HT-29 (cell line): ENCODE data around the gene VRTN. TPM values are rescaled to one million over a fixed set of nuclear protein-coding genes. Genes with fewer than 3 reads are reported as not detected.
"Not testable (repeated sequence)": the region's sequence is repeated elsewhere in the genome, so short reads cannot be mapped to it uniquely, and the experiment has no call there.

Experiments
- DNase-seq: peaks from one replicate; pipeline ENCODE4 v3.0.0-alpha.2; 2015; ENCODE audit warnings: low spot score
- total RNA-seq: library from RNA; depleted of rRNA; stranded (reverse); fragments of >200 nt; shearing (Covaris generic); gene quantifications from 2 replicates; pipeline ENCODE4 v1.2.3, GENCODE V29; 2014

The VRTN gene
- total RNA-seq, 1 experiment from 2014 or later, result 4.1 TPM

DNA sequence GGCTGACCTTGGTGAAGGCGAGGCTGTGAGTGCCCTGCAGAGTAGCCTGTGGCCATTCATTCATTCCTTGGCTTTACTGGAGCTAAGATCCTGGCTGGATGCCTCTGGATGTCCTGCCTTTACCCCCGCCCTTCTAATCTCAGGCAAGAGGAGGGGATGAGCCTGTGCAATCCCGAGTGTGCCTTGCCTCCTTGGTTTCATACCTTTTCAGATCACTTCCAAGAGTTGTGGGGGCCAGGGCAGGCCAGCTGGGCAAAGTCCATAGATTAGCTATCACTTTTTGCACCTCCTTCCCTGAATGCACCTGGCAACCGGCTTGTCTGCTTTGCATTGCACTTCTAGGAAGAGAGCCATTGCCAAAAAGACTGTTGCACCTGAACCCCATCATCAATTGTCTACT is 1.5 kb downstream of the VRTN start:
- peak; percentile 69 for DNase-seq

DNA sequence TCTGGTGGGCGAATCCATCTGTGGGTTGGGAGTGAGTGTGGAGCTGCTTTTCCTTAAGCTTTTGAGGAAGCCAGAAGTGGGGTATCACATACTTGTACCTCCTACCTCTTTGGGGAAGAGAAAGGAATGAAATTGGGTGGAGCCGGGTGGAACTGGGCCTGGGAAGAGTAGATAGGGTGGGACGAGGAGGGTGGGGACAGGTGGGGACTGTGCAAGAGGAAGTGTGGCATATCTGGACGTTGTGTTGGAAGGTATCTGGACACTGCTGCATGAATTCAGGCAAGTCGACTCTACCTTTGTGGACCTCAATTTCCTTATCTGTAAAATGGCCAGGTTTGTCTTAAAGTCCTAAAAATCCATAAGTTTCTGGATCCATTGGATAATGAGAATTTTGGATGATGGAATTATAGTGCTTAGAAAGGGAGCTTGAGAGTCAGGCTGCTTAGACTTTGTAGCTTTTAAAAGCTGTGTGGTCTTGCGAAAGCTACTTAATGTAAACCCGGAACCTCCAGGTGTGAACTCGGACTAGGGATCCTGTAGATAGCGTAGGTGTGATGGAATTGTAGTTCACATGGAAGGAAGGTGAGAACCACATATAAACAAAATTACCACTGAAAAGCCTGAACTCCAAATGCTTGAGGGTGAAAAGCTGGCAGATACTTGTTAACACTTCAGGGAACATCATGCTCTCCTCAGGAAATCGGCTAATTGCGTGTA is 2.1 kb downstream of the VRTN start:
- peak; percentile 72 for DNase-seq

DNA sequence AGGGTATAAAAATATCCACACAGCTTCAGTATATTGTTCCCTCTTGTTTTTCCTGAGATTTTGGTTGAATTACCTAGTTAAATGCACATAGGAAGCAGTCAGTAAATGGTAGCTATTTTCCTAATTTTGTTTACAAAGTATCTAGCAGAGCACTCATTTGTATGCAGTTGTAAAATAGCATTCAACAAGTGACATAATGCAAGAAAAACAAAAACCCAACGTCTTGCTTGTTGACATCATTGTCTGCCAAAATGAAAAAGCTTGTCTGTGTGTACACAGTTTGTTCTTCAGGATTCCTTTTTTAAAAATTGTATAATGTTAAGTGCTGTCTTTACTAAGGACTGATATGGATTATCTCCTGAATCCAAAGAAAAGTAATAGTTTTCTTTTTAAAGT is 2.7 kb downstream of the VRTN start:
- peak; percentile 2 for DNase-seq

GRCh38 chr14:74356892-74357575 is 8.8 kb downstream of the VRTN start:
- DNase-seq, result no peak

GRCh38 chr14:74357585-74357984 is 9.3 kb downstream of the VRTN start:
- DNase-seq, result no peak

DNA sequence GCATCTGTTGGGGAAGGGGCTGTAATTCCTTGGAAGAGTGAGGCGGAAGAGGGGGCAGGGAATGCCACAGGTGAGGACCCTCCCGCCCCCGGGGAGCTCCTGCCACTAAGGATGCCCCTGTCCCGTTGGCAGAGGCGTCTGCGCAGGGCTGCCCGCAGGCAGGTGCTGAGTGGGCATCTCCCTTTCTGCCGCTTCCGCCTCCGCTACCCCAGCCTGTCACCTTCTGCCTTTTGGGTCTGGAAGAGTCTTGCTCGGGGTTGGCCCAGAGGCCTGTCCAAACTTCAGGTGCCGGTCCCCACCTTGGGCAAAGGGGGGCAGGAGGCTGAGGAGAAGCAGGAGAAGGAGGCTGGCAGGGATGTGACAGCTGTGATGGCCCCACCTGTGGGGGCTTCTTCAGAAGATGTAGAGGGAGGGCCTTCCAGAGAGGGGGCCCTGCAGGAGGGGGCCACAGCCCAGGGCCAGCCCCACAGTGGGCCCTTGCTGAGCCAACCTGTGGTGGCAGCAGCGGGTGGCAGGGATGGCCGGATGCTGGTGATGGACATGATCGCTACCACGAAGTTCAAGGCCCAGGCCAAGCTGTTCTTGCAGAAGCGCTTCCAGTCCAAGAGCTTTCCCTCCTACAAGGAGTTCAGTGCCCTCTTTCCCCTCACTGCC is 10.0 kb downstream of the VRTN start:
- DNase-seq, result no peak

DNA sequence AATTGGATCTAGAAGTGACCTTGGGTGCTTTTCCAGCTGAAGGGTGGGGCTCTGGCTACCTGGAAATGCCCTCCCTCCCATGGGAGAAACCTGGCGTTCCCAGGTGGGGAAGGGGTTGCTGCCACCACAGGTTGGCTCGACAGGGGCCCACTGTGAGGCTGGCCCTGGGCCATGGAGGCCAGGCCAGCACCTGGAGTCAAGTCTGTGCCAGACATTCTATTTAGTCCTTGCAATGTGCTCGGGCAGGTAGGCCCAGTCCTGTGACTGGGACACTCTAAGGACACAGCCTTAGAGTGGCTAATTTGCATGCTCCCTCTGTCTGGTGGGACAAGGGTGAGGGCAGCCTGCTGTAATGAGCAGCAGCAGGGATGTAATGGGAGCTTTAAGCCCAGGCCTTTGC is 11.9 kb downstream of the VRTN start:
- DNase-seq, result no peak

DNA sequence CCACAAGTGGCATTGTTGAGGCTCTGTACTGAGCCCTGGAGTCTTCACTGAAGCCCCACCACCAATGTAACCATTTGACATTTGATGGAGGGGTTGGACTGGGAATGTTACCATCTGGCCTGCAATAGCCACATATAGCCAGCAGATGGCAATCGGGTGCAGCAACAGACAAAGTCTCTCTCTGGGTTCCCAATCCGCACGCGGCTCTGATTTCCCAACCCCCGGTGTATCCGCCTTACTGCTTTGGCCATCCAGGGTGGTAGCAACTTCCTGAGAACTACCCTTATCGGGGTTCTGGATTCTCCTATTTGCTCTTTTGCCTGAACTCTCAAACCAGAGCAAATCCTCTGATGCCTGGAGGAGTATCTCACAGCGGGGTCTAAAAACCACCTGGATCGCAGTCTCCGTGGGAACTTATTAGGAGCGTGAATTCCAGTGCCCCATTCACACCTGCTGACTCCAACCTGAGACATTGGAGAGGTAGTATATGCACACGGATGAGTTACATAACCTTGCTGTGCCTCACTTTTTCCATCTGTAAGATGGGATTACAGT is 14.2 kb downstream of the VRTN start:
- peak; percentile 72 for DNase-seq

DNA sequence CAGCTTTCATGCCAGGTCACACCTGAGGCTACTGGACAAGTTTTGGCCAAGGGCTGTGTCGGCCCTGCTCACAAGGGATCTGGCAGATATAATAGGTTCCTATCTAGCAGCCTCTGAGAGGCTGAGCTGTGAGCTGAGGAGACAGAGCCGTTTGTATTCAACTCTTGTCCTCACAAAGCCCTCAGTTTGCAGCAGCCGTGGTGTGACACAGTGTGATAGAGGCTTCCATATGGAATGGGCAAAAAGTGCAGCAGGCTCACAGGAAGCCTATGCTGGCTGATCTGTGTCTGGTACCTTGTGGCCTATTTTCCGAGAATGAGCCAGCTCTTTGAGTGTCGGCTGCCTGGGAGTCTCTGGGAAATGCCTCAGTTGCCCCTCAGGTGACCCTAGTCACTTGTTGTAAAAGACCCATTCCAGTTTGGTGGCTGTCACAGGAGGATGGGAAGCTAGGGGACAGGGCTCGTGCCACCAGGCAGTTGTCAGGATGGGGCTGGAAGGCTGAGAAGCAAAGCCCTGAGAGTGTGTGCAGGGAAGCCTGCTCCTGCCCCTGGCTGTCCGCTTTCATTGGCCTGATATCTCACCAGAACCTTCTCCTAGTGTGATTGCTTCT is 16.1 kb downstream of the VRTN start:
- DNase-seq, result no peak

GRCh38 chr14:74368026-74368425 is 19.8 kb downstream of the VRTN start:
- no peak for DNase-seq

GRCh38 chr14:74368441-74368840 is 20.2 kb downstream of the VRTN start:
- DNase-seq, result no peak

DNA sequence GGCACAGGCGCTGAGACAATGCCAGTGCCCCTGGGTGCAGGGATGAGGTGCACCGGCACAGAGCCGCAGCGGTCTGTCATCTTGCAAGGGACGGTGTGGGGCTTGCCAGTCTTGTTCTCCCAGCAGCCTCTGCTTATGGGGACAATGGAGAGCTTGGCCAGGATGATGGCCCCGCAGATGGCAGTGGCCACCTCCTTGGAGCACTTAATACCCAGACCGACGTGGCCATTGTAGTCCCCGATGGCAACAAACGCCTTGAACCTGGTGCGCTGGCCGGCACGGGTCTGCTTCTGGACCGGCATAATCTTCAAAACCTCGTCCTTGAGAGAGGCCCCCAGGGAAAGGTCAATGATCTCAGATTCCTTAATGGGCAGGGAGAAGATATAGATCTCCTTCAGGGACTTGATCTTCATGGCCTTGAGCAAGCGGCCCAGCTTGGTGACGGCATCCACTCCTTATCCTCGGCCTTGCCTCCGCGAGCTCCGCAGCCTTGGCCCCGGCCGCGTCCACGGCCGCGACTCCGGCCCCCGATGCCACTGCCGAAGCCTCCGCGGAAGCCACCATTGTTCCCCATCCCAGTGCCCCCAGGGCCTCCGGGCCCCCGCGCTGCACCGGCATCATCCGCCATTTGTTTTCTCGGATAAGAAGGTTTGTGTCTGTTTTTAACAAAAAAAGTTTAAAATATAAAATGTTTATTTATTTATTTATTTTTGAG is 29.9 kb downstream of the VRTN start:
- no peak for DNase-seq

DNA sequence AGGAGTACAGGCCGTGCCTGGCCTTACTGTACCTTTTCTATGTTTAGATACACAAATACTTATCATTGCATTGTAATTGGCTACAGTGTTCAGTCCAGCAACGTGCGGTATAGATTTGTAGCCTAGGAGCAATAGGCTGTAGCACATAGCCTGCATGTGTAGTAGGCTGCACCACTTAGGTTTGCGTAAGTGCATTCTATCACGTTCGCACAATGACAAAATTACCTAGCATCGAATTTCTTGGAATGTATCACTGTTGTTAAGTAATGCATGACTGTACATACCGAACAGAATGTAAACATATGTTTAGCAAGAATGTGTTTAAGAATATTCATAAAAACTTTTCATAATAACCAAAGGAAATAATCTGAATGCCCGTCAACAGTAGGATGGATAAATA is 31.9 kb downstream of the VRTN start:
- DNase-seq, result no peak

GRCh38 chr14:74380845-74381244 is 32.6 kb downstream of the VRTN start:
- DNase-seq, result no peak

DNA sequence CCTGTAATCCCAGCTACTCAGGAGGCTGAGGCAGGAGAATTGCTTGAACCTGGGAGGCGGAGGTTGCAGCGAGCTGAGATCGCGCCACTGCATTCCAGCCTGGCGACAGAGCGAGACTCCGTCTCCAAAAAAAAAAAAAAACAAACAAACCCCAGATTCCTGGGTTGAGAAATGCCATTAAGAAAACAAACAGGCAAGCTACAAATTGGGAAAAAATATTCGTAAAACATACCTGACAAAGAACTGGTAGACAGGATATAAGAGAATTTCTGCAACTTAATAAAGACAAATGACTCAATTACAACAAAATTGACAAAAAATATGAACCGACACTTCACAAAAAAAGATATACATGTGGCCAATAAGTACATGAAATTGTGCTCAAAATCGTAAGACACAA is 33.3 kb downstream of the VRTN start:
- not testable (repeated sequence) for DNase-seq

DNA sequence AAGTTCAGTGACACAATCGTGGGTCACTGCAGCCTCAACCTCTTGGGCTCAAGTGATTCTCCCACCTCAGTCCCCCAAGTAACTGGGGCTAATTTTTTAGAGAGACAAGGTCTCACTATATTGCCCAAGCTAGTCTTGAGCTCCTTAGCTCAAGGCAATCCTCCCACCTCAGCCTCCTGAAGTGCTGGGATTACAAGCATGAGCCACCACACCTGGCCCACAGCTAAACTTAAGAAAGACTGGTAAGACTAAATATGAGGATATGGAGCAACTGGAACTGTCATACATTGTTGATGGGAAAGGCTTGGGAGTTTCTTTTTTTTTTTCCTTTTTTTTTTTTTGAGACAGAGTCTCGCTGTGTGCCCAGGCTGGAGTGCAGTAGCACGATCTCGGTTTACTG is 34.0 kb downstream of the VRTN start:
- no peak for DNase-seq

- DNase-seq, result no peak
These were observed 41.7 kb downstream of the VRTN start for GRCh38 chr14:74389980-74390379.

DNA sequence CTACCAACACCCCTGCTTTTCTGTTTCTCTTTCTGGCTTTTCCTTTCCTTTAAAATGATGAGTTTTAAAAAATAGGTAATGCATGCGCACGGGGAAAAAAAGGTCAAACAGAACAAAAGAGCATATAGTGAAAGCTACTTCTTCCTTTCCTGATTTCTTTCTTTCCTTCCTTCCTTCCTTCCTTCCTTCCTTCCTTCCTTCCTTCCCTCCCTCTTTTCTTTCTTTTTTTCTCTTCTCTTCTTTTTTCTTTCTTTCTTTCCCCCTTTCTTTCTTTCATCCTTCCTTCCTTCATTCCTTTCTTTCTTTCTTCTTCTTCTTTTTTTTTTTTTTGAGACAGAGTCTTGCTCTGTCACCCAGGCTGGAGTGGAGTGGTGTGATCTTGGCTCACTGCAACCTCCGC is 42.2 kb downstream of the VRTN start:
- not testable (repeated sequence) for DNase-seq

- no peak for DNase-seq
These were observed 43.2 kb downstream of the VRTN start for GRCh38 chr14:74391479-74391878.

DNA sequence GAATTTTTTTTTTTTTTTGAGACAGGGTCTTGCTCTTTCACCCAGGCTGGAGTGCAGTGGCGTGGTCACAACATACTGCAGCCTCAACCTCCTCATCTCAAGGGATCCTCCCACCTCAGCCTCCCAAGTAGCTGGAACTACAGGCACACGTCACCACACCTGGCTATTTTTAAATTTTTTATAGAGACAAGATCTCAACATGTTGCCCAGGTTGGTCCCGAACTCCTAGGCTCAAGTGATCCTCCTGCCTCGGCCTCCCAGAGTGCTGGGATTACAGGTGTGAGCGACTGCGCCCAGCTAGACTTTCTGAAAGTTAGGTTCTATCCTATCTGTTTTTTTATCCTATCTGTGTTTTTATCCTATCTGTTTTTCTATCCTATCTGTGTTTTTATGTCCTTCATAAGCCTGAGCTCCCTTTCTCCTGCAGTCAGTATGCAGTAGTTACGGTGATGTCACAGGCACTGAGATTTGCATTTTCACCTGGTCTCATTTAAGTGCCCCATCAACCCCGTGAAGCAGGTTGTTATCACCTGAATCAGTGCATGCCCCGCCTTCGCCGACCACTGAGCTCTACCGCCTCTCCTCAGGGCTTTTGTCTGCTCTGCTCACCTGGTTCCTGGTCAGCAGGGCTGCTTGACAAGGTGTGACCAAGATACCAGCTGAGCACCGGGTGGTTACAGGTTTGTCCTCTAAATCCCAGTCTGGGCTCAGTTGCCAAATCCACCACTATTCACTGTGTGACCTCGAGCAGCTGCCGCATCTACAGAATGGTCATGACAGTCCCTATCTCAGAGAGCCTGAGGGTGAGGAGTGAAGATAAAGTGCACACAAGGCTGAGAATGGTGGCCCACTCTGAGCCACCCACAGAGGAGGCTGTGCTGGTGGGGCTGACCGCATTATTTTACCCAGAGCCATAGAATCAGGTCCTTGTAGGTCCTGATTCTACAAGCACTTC is 44.6 kb downstream of the VRTN start:
- no peak for DNase-seq
